T47D (cell line): ENCODE results near the gene OLIG3.

ENCODE experiments used
- DNase-seq, 2 experiments: peaks; one replicate each; pipeline versions ENCODE4 v3.0.0 to v3.0.0-alpha.2; 2011 to 2012; ENCODE audit warnings: low read depth in 1 of 2, low spot score in 1 of 2
- JUND ChIP-seq: IDR thresholded peaks from 2 replicates; pipeline ENCODE4 v1.6.1; 2012; ENCODE audit warnings: low read depth
- in situ Hi-C: cut with HindIII; loops from 2 replicates; pipeline ENCODE4 v1.10.0; 2016; ENCODE audit warnings: low sequenced_read_pairs, low pct_unique_long_range_greater_than_20kb

Gene OLIG3

GRCh38 chr6:137473598-137473997, 20.6 kb downstream of the OLIG3 start:
- DNase-seq = no peak
- in situ Hi-C loops = no loop called here
- TF ChIP-seq JUND = no peak

GRCh38 chr6:137472641-137473137, 21.5 kb downstream of the OLIG3 start:
- in situ Hi-C loops = no loop called here
- TF ChIP-seq JUND = no peak
- no peak for DNase-seq

- in situ Hi-C loops = no loop called here
- no peak for TF ChIP-seq JUND
- no peak for DNase-seq
These were observed 22.2 kb downstream of the OLIG3 start for GRCh38 chr6:137471986-137472385.

- in situ Hi-C loops = no loop called here
- no peak for DNase-seq
- no peak for TF ChIP-seq JUND
These were observed 22.7 kb downstream of the OLIG3 start for GRCh38 chr6:137471497-137471896.

- DNase-seq = no peak
- no peak for TF ChIP-seq JUND
- in situ Hi-C loops = no loop called here
These were observed 27.0 kb downstream of the OLIG3 start for GRCh38 chr6:137467211-137467610.

GRCh38 chr6:137465378-137466009, 28.7 kb downstream of the OLIG3 start:
- in situ Hi-C loops = no loop called here
- no peak for TF ChIP-seq JUND
- DNase-seq = no peak

- DNase-seq = no peak
- in situ Hi-C loops = no loop called here
These were observed 41.8 kb downstream of the OLIG3 start for GRCh38 chr6:137452333-137452894.

GRCh38 chr6:137443901-137444300, 50.3 kb downstream of the OLIG3 start:
- no peak for DNase-seq
- in situ Hi-C loops = no loop called here
- TF ChIP-seq JUND = no peak

More at GRCh38 chr6:137452333-137452894, 41.8 kb downstream of the OLIG3 start:
- no peak for TF ChIP-seq JUND
